ENCODE data around the gene ZNF804B.

DNA sequence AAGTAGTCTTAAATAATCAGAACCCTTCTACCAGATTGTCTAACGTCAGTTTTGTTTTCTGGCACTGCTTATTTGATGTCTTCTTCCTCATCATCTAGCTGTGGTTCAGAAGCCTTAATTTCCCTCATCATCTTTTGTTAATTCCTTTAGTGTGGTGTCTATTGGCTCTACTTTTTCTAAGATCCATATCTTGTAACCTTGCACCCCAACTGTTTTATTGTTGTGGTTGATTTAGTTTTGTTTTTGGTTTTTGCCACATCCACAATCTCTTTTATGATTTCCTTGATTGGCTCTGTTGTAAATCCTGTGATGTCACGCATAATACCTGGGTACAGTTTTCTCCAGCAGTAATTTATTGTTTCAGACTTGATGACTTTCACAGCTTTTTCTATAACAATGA lies 499.6 kb downstream of the ZNF804B start:
- TF ChIP-seq, protein P1, sequence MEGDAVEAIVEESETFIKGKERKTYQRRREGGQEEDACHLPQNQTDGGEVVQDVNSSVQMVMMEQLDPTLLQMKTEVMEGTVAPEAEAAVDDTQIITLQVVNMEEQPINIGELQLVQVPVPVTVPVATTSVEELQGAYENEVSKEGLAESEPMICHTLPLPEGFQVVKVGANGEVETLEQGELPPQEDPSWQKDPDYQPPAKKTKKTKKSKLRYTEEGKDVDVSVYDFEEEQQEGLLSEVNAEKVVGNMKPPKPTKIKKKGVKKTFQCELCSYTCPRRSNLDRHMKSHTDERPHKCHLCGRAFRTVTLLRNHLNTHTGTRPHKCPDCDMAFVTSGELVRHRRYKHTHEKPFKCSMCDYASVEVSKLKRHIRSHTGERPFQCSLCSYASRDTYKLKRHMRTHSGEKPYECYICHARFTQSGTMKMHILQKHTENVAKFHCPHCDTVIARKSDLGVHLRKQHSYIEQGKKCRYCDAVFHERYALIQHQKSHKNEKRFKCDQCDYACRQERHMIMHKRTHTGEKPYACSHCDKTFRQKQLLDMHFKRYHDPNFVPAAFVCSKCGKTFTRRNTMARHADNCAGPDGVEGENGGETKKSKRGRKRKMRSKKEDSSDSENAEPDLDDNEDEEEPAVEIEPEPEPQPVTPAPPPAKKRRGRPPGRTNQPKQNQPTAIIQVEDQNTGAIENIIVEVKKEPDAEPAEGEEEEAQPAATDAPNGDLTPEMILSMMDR (IDR thresholded peaks at IDR 0.05 in 2 of 3, conservative IDR thresholded peaks at IDR 0.05 in 1 of 3; ENCODE audit: insufficient read depth in 2 of 3, low read depth in 1 of 3, low read length in 3 of 3), result no peak
- TF ChIP-seq, protein P2, sequence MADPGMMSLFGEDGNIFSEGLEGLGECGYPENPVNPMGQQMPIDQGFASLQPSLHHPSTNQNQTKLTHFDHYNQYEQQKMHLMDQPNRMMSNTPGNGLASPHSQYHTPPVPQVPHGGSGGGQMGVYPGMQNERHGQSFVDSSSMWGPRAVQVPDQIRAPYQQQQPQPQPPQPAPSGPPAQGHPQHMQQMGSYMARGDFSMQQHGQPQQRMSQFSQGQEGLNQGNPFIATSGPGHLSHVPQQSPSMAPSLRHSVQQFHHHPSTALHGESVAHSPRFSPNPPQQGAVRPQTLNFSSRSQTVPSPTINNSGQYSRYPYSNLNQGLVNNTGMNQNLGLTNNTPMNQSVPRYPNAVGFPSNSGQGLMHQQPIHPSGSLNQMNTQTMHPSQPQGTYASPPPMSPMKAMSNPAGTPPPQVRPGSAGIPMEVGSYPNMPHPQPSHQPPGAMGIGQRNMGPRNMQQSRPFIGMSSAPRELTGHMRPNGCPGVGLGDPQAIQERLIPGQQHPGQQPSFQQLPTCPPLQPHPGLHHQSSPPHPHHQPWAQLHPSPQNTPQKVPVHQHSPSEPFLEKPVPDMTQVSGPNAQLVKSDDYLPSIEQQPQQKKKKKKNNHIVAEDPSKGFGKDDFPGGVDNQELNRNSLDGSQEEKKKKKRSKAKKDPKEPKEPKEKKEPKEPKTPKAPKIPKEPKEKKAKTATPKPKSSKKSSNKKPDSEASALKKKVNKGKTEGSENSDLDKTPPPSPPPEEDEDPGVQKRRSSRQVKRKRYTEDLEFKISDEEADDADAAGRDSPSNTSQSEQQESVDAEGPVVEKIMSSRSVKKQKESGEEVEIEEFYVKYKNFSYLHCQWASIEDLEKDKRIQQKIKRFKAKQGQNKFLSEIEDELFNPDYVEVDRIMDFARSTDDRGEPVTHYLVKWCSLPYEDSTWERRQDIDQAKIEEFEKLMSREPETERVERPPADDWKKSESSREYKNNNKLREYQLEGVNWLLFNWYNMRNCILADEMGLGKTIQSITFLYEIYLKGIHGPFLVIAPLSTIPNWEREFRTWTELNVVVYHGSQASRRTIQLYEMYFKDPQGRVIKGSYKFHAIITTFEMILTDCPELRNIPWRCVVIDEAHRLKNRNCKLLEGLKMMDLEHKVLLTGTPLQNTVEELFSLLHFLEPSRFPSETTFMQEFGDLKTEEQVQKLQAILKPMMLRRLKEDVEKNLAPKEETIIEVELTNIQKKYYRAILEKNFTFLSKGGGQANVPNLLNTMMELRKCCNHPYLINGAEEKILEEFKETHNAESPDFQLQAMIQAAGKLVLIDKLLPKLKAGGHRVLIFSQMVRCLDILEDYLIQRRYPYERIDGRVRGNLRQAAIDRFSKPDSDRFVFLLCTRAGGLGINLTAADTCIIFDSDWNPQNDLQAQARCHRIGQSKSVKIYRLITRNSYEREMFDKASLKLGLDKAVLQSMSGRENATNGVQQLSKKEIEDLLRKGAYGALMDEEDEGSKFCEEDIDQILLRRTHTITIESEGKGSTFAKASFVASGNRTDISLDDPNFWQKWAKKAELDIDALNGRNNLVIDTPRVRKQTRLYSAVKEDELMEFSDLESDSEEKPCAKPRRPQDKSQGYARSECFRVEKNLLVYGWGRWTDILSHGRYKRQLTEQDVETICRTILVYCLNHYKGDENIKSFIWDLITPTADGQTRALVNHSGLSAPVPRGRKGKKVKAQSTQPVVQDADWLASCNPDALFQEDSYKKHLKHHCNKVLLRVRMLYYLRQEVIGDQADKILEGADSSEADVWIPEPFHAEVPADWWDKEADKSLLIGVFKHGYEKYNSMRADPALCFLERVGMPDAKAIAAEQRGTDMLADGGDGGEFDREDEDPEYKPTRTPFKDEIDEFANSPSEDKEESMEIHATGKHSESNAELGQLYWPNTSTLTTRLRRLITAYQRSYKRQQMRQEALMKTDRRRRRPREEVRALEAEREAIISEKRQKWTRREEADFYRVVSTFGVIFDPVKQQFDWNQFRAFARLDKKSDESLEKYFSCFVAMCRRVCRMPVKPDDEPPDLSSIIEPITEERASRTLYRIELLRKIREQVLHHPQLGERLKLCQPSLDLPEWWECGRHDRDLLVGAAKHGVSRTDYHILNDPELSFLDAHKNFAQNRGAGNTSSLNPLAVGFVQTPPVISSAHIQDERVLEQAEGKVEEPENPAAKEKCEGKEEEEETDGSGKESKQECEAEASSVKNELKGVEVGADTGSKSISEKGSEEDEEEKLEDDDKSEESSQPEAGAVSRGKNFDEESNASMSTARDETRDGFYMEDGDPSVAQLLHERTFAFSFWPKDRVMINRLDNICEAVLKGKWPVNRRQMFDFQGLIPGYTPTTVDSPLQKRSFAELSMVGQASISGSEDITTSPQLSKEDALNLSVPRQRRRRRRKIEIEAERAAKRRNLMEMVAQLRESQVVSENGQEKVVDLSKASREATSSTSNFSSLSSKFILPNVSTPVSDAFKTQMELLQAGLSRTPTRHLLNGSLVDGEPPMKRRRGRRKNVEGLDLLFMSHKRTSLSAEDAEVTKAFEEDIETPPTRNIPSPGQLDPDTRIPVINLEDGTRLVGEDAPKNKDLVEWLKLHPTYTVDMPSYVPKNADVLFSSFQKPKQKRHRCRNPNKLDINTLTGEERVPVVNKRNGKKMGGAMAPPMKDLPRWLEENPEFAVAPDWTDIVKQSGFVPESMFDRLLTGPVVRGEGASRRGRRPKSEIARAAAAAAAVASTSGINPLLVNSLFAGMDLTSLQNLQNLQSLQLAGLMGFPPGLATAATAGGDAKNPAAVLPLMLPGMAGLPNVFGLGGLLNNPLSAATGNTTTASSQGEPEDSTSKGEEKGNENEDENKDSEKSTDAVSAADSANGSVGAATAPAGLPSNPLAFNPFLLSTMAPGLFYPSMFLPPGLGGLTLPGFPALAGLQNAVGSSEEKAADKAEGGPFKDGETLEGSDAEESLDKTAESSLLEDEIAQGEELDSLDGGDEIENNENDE (IDR thresholded peaks at IDR 0.05; ENCODE audit: low read depth, low read length), result no peak
- no peak for TF ChIP-seq ESRRA (IDR thresholded peaks at IDR 0.05; ENCODE audit: borderline replicate concordance, low read depth)
- TF ChIP-seq TRIM28 (IDR thresholded peaks at IDR 0.05), result no peak
- no peak for TF ChIP-seq ZNF695 (CRISPR knock-in tag; IDR thresholded peaks at IDR 0.05)
- no peak for TF ChIP-seq HEY1 (CRISPR knock-in tag; IDR thresholded peaks at IDR 0.05; ENCODE audit: borderline replicate concordance)
- TF ChIP-seq FOXJ3 (CRISPR knock-in tag; IDR thresholded peaks at IDR 0.05), result no peak
- TF ChIP-seq ZFP36 (IDR thresholded peaks at IDR 0.05; ENCODE audit: low read depth, low read length, partially characterized antibody), result no peak

Measured in K562 (cell line).